ENCODE data around the gene BARHL2.

Gene BARHL2

DNA sequence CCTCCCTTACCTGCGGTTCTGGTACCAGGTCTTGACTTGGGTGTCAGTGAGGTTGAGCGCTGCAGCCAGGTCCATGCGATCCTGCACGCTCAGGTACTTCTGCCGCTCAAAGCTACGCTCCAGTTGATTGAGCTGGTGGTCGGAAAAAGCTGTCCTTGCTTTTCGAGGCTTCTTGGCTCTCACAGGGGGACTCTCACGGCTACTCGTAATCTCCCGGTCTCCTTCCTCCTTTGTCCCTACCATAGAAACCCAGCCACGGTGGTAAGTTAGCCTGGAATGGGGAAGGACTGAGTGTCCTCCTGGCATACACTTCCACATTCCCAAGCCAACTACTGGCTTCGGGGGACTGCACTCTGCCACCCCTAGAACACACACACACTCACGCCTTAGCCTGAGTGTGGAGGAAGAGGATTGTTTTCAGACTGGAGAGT is 2.6 kb downstream of the BARHL2 start:
- no peak for DNase-seq (ENCODE audit: low read depth, low spot score)
- in situ Hi-C loops (cut with HindIII; ENCODE audit: low sequenced_read_pairs) = no loop called here
- TF ChIP-seq, protein P1, sequence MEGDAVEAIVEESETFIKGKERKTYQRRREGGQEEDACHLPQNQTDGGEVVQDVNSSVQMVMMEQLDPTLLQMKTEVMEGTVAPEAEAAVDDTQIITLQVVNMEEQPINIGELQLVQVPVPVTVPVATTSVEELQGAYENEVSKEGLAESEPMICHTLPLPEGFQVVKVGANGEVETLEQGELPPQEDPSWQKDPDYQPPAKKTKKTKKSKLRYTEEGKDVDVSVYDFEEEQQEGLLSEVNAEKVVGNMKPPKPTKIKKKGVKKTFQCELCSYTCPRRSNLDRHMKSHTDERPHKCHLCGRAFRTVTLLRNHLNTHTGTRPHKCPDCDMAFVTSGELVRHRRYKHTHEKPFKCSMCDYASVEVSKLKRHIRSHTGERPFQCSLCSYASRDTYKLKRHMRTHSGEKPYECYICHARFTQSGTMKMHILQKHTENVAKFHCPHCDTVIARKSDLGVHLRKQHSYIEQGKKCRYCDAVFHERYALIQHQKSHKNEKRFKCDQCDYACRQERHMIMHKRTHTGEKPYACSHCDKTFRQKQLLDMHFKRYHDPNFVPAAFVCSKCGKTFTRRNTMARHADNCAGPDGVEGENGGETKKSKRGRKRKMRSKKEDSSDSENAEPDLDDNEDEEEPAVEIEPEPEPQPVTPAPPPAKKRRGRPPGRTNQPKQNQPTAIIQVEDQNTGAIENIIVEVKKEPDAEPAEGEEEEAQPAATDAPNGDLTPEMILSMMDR (IDR thresholded peaks at IDR 0.05; ENCODE audit: low read depth, low read length) = no peak
- H3K4me3 ChIP-seq (ENCODE audit: low read depth, low read length) = no peak overlapping the region

DNA sequence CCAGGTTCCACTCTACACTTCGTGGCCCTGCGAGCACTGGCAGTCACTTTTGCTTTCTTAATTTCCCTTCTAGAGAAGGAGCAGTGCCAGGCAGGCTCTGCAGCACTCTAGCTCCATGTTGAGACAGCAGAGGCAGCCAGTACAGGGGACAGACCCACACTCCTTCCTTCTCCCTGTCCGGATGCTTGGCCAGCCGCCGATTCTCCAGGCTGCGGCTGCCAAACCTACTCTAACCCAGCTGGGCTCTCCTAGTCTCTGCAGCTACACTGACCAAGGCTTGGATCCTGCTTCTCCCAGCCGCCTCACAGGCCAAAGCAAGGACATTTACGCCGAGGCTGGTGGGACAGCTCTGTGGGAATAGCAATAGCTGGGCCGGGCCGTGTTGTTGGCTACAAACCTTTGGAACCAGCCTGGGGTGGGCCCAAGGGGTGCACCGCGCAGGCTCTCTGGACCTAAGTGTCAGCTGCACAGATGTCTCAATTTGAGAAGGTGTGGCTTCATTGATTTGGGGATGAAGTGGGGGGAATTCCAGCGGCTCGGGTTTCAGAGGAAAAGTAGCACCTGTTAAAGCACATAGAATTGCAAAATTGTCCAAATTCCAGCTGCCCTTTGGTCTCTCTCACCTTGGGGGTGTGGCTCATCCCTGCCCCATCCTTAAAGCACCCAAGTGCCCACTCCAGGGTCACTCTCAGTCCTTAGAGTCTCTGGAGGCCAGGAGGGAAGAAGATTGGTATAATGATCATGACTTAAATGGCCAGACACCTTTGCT is 3.2 kb downstream of the BARHL2 start:
- DNase-seq (ENCODE audit: low read depth, low spot score) = no peak
- no peak overlapping the region for H3K4me3 ChIP-seq (ENCODE audit: low read depth, low read length)
- TF ChIP-seq, protein P1 (IDR thresholded peaks at IDR 0.05; ENCODE audit: low read depth, low read length) = no peak
- in situ Hi-C loops (cut with HindIII; ENCODE audit: low sequenced_read_pairs) = no loop called here

DNA sequence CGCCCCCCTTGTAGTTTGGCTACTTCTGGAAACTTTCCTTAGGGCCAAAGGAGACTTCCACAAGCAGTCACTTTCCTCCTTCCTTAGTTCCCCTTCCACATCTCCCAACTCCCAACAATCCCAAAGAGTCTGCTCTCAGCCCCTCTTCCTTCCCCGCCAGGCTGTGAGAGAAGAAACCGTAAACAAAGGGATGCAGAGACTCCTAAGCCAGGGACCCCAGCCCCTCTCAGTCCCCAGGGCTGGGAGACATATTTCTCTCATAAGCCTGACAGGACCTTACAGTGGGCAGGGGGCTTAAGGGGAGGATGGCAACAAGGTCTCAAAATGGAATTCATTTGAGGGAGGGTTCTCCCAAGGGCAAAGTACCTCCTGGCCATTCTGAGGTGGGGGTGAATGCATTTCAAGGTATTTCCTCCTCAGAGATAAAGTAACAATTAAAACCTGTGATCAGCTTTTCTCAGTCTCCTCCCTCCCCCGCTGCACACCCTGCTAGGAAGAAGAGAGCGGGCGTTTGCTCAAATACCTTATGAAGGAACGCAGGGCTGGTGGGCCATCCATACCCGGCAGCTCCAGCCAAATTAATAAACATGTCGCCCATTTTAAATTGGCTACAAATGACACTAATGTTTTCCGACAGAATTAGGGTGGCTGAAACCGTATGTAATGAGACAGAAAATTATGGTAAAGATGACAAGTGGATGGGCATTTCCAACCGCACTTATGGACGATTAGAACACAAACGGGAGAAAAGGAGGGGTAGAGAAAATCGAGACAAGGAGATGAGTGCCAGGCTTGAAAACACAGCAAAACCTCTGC is 4.0 kb downstream of the BARHL2 start:
- no peak overlapping the region for H3K4me3 ChIP-seq (ENCODE audit: low read depth, low read length)
- in situ Hi-C loops (cut with HindIII; ENCODE audit: low sequenced_read_pairs) = no loop called here
- TF ChIP-seq, protein P1 (IDR thresholded peaks at IDR 0.05; ENCODE audit: low read depth, low read length) = no peak
- DNase-seq (ENCODE audit: low read depth, low spot score) = no peak

DNA sequence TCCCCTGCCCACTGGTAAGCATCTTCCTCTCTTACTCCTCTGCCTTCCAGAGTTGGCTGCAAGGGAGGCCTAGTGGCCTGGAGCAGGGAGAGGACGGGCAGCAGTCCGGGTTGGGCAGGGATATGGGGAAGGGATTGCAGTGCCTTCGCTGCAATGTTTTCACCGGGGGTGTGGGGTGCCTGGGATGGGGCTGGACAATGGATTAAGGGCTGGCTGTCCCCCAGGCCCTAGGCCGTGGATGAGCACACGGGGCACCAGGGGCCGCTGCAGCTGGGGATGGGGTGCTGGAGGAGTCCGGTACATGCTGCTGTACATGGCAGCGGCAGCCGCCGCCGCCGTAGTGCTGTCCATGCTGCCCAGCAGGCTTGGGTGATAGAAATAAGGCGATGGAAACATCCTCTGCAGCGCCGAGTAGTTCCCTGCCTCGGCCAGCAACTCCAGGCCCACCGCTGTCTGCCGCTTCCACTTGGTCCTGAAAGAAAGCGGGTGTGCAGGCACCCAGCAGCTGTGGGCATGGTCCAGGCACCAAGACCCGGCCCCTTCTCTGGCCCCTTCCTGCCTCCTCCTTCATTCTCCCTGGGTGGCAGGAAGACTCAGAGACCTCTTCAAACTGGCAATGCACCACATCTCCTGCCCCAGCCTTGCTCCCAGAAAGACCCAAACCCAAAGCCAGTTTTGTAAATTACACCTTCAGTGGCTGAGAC is 4.8 kb downstream of the BARHL2 start:
- no peak overlapping the region for H3K4me3 ChIP-seq (ENCODE audit: low read depth, low read length)
- TF ChIP-seq, protein P1 (IDR thresholded peaks at IDR 0.05; ENCODE audit: low read depth, low read length) = no peak
- in situ Hi-C loops (cut with HindIII; ENCODE audit: low sequenced_read_pairs) = no loop called here
- DNase-seq (ENCODE audit: low read depth, low spot score) = no peak

DNA sequence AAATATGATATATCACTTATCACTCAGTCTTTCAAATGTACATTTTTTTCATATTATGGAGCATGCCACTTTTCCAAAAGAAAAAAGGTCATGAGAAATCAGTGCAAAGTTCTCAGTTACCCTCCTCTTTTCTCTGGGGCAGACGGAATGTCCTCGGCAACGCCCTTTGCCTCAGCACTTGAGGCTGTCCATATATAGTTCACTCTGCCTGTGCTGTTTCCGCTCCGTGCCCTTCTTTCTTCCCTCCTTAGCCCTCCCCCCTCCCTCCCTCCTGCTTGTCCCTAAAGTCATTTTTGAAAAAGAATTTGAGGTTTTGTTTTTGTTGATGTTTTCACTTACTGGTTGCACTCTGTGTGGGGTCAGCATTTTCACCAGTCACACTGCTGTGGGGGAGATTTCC is 5.4 kb downstream of the BARHL2 start:
- in situ Hi-C loops (cut with HindIII; ENCODE audit: low sequenced_read_pairs) = no loop called here
- TF ChIP-seq, protein P1 (IDR thresholded peaks at IDR 0.05; ENCODE audit: low read depth, low read length) = no peak
- no peak overlapping the region for H3K4me3 ChIP-seq (ENCODE audit: low read depth, low read length)
- DNase-seq (ENCODE audit: low read depth, low spot score) = no peak
